ENCODE measurements around the gene AQP4.

AQP4 gene, protein sequence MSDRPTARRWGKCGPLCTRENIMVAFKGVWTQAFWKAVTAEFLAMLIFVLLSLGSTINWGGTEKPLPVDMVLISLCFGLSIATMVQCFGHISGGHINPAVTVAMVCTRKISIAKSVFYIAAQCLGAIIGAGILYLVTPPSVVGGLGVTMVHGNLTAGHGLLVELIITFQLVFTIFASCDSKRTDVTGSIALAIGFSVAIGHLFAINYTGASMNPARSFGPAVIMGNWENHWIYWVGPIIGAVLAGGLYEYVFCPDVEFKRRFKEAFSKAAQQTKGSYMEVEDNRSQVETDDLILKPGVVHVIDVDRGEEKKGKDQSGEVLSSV

DNA sequence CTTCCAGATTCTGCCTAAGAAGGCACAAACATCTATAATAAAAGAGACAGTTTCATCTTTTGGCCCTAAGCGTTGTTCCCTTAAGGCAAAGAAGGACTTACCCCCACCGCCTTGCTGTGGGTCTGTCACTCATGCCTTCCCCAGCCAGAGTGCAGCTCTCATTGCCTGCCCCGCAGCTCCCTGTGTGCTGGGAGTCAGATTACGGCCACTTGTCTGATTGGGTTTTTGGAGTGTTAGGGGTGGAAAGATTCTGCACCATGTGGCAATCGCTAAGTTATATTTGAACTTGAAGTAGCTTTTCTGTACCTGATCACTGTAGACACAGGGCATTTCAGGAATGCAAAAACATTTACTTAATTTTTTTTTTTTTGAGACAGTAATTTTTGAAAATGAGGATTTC lies at the start of gene AQP4:
Gene AQP4, minus strand, starts transcription at position 151 of the 400 bp plus-strand sequence. Its CDS starts 18 bp downstream, at position 133.
- no peak for DNase-seq (ENCODE audit: low read depth)

GRCh38 chr18:26911840-26912239 lies 46.3 kb upstream of the AQP4 start:
- no peak for DNase-seq (ENCODE audit: low read depth)

DNA sequence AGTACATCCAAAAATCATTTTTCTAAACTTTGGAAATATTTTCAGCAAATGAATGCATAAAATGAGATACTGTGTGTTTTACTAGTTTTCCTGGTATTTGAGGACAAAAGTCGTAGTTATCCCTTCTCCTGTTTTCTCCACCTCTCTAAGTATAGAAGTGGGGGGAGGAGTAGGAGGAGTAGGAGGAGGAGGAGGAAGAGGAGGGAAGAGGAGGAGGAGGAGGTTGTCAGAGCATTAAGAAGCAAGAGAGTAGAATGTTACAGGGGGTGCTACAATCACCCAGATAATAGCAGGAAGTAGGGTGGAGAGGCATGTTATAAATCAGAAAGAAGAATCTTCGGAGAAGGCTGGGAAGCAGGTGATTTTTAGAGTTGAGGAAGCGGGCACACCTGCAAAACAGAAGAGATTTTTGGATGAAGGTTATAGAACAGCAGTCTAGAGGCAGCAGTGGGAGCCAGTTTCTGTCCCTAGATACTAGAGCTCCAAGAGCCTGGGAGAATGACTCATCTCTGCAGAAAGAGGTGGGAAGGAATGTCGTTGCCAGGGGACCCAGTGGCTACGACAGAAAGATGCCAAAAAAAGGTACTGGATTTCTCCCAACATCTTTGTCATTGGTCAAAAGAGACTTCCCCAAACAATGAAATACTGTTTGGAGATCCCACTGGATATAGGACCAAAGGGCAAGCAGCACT lies 44.2 kb upstream of the AQP4 start:
- DNase-seq (ENCODE audit: low read depth) = no peak

DNA sequence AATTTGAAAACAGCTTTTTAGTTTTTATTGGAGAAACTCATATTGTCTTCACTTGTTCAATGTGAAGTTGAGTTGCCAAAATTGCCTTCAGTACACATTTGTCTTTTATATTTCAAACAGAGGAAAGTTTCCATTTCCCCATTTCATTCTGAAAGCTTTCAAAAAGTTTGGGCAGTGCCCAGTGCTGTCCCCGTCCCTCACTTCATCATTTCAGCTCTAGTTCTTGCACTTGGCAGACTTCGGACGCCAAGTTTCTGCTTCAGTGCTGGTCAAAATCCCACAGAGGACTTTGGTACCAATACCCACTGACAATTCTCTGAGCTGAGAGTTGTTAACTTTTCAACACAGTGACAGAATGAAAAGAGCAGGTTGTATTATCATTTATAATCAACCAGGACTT lies 43.4 kb upstream of the AQP4 start:
- DNase-seq (ENCODE audit: low read depth) = no peak

DNA sequence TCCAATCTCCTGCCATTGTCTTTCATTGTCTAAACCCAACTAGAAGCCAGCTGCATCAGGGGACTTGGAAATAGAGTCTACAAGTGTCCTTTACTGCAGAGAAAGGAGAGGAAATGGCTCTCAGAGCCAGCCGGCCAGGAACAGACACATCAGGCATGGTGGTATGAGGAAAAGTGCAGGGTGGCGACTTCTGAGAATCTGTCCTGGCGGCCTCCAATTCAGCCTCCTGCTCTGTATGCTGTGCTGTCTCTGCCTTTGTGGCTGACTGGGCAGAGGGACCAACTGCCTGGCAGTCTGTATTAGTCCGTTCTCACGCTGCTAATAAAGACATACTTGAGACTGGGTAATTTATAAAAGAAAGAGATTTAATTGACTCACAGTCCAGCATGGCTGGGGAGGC lies 36.8 kb upstream of the AQP4 start:
- no peak for DNase-seq (ENCODE audit: low read depth)

- no peak for DNase-seq (ENCODE audit: low read depth)
Measured at GRCh38 chr18:26901020-26901419, 35.5 kb upstream of the AQP4 start.

DNA sequence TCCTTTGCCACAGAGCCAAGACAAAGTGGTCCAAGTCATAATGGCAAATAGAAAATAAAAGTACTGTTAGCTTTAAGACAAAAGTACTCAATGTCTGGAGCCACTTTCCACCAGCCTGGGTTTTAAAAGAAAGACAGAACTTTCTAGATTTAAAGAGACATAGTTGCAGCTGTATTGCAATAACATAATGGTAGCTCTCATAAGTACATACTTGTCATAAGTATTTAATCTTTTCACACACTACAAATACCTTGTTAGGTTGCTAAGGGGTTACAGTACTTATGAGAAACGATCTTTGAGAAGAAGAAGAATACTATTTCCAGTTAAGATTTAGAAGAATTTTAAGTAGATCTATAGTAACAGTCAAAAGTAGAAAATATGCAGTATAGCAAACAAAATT lies 28.9 kb upstream of the AQP4 start:
- DNase-seq (ENCODE audit: low read depth) = no peak

GRCh38 chr18:26893996-26894395 lies 28.5 kb upstream of the AQP4 start:
- DNase-seq (ENCODE audit: low read depth) = no peak

- no peak for DNase-seq (ENCODE audit: low read depth)
Measured at GRCh38 chr18:26888259-26888658, 22.8 kb upstream of the AQP4 start.

GRCh38 chr18:26875040-26875654 lies 9.6 kb upstream of the AQP4 start:
- no peak for DNase-seq (ENCODE audit: low read depth)

DNA sequence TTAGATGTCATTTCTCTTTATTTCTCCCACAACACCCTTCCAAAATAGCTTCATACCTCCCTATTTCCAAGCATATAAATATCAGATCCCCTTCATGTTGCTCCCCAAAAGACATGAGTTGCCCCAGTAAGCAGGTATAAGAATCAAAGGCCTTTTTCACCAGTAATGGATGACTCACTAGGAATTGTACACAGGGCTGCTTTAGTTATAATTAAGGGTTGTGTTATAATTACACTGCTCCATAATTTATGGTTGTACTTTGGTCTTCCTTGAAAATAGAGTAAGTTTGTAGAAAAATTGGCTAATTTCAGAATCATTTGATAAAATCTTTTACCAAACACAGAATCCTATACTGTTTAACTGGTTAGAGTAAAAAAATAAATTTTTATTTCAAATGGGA lies 8.8 kb upstream of the AQP4 start:
- DNase-seq (ENCODE audit: low read depth) = no peak

DNA sequence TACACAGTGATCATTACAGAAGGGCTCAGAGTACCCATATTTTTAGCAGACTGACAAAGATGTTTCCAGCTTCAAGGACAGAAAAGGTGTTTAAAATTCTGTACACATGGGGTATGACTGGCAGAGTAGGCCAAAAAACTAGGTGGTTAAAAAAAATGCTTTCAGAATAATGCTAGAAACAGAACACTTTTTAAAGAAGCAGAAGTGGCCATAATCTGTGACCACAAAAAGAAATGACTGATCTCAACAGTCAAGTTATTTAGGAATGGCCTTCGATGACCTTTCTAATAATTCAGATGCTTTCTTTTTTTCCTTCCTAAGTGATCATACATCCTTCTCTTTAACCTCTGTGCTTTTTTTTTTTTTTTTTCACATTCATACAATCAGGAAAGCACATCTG lies 4.1 kb upstream of the AQP4 start:
- no peak for DNase-seq (ENCODE audit: low read depth)

DNA sequence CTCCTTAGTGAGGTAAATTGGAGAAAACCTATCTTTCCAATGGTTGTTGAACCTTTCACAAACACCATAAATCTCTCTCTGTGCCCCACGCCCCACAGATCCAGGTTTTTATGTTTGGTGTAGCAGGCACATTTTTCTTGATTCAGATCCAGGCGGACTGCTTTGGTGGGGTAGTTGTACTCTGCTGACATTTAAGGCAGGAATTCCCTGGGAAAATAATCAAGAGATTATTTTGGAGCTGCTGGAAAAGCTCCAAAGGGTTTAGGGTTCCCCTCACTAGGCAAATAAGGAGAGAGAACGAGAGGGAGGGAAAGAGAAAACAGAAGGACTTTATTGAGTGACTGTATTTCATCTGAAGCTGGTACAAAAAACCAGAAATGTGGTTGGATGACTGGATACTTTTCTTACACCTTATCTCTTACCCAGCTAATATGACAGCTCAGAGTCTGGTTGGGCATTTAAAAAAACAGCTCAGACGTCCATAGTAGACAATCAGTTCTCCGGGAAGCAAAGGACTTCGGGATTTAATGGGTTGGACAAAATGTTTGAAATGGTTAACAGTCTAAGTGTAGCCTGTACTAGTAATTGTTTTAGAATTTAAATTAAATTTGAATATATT lies 3.6 kb upstream of the AQP4 start:
- DNase-seq (ENCODE audit: low read depth) = no peak

DNA sequence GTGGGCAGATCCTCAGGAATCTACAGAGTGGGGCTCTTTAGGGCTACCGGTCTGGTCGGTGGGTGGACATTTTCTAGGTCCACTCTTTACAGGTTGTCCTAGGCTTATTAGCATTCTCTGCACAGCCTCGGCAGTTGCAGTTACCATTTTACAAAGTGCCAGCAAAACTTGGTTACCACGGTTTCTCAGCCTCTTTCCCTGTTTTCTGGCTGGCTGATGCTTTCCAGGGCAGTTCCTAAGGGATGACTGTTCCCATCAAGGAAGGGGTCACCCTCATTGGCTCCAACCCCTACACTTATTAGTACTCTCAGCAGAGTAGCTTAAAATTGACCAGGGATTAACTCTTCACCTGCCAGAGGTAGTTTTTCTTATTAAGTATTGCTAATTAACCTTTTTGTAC lies 2.0 kb upstream of the AQP4 start:
- DNase-seq (ENCODE audit: low read depth) = no peak

DNA sequence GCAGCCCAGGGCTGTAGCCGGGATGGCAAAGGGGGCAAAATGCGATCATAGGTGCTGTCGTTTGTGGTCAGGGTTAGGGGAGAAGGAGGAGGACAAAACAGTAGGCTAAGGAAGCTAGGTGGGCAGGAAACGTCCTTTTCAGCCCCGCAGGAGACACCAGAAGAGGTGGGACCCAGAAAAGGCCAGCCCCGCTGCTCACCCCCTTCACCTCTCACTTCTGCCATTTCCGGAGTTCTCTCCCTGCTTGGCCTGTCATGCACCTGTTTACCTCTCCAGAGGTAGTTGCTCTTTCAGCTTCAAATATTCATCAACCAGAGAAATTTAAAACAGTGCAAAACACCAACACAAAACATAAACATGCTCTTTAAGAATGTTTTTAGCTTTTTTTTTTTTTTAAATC lies 849 bp downstream of the AQP4 start:
- no peak for DNase-seq (ENCODE audit: low read depth)

- no peak for DNase-seq (ENCODE audit: low read depth)
Measured at GRCh38 chr18:26863921-26864497, 1.5 kb downstream of the AQP4 start.

- no peak for DNase-seq (ENCODE audit: low read depth)
Measured at GRCh38 chr18:26863122-26863879, 2.2 kb downstream of the AQP4 start.

DNA sequence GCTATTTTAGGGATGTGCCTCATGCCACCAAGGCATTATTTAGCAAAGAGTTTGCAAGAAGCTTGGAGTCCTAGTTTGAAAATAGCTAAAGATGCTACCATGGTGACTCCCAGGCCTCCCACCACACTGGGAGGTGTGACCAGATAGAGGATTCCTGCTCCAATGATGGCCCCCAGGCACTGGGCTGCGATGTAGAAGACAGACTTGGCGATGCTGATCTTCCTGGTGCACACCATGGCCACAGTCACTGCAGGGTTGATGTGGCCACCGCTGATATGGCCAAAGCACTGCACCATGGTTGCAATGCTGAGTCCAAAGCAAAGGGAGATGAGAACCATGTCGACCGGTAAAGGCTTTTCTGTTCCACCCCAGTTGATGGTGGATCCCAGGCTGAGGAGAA lies 3.4 kb downstream of the AQP4 start:
- DNase-seq (ENCODE audit: low read depth) = no peak

- no peak for DNase-seq (ENCODE audit: low read depth)
Measured at GRCh38 chr18:26854292-26854881, 11.1 kb downstream of the AQP4 start.

DNA sequence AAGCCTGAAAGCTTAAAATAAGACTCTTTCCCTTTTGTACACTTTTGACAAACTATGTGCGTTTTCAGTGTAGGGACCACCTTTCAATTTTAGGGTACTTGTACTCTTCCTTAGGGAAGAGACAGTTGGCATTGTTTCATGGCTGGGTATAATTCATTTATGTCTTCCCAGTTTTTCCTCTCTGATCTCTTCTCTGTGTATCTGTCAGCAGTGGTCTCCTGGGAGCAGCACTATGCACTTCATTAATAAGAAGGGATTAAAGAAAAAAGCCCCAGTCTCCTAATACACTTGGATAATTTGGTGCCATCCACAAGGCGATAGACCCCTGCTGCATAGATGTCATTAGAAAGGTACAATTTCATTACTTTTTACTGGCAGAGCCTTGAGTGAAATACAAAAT lies 12.1 kb downstream of the AQP4 start:
- no peak for DNase-seq (ENCODE audit: low read depth)

- DNase-seq (ENCODE audit: low read depth) = no peak
Measured at GRCh38 chr18:26843760-26844159, 21.7 kb downstream of the AQP4 start.
